GM23248 (cell line): ENCODE results near the gene GRIN2C.

Source experiments
- EZH2 ChIP-seq: fragments of 200-600 bp; sonication (generic); IDR thresholded peaks from 2 replicates; pipeline ENCODE4 v1.6.1; 2018; ENCODE audit warnings: antibody characterized with exemption, mild to moderate bottlenecking; ENCODE audit not compliant: insufficient read depth, poor library complexity, severe bottlenecking
- EZH2phosphoT487 ChIP-seq: fragments of 200-600 bp; sonication (generic); IDR thresholded peaks from 2 replicates; pipeline ENCODE4 v1.6.1; 2018; ENCODE audit warnings: antibody characterized with exemption, moderate library complexity, mild to moderate bottlenecking, low read depth; ENCODE audit not compliant: insufficient read depth

DNA sequence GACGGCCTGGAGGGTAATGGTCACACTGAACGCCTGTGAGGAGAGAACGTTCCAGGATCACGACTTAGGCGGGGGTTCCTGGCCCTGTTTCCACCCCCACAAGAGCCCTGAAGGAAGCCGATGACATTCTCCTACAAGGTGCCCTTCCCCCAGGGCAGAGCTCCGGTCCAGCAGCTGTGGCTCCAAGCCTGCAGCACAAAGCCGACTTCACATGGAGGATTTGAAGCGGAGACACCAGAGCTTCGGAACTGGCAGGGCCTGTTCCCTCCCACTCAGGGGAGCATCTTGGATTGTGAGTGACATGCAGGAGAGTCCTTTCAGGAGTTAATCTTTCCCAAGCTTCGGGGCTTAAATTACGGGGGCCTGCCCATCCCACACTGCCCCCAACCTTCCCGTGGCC is 28.8 kb upstream of the GRIN2C start:
- TF ChIP-seq EZH2phosphoT487 (no peak), EZH2 (no peak)
